Measurements from ENCODE around the gene ZNF20. TPM values are rescaled to one million over a fixed set of nuclear protein-coding genes. Genes with fewer than 3 reads are reported as not detected.

Gene ZNF20
- 2.8 and 3.5 TPM in 2 replicates for total RNA-seq

DNA sequence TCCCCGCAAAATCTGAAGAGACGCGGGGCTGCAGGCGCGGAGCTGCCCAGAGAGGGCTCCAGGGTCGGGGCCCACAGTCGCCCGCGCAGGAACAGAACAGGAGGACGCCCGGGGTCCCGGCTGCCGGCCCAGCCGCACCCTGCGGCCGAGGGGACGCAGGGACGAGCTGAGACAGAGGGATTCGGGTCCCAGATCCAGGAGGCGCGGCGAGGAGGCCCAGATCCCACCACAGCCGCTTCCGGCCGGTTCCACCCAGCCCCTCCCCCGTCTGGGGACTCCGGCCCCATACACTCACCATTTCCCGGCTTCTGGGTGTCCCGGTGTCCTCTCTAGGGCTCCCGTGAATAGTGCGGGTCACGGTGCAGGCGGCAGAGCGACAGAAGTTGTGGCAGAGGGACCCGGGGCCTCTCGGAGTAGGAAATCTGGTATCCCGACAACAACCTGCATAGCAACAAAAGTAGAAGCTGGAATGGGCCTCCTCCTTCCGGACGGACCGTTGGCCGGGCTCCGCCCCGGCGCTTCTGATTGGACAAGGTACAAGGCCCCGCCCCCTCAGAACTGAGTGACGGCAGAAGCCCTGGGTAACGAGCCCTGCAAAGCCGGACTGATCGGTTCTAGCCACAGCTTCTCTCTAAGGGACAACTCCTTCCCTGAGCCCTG is at the start of gene ZNF20:
Gene ZNF20 (minus strand): TSS at position 466 of the 660 bp plus-strand sequence. CDS start 168 bp downstream, at position 298.
- intact Hi-C loops (cut with micrococcal nuclease): loop anchor here (1.0 kb wide), 7 partner anchors 22 to 326 kb away; partner anchors contain the start of genes ZNF440, ZNF443 and ZNF563
- DNase-seq (ENCODE audit: low spot score): peak; percentile 86
- Mint-ChIP-seq H3K27me3 (ENCODE audit: insufficient read depth) (no peaks in the 10 kb centered on the region), H3K4me1 (ENCODE audit: low read depth) (peaks cover 34% of the 10 kb centered on the region), H3K27ac (peak within 1 kb of the TSS; percentile 80), H3K9me3 (peaks cover 19% of the 10 kb centered on the region), H3K36me3 (ENCODE audit: low read depth) (peaks cover 25% of the 10 kb centered on the region), H3K4me3 (peak within 1 kb of the TSS; percentile 93)

DNA sequence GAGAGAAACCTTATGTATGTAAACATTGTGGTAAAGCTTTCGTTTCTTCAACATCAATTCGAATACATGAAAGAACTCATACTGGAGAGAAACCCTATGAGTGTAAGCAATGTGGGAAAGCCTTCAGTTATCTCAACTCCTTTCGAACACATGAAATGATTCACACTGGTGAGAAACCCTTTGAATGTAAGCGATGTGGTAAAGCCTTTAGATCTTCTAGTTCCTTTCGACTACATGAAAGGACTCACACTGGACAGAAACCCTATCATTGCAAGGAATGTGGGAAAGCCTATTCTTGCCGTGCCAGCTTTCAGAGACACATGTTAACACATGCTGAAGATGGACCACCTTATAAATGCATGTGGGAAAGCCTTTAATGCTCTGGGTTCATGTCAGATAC is 47.5 kb upstream of the ZNF20 start:
- Mint-ChIP-seq H3K27me3 (ENCODE audit: insufficient read depth) (no peaks in the 10 kb centered on the region), H3K27ac (no peak overlapping the region), H3K4me3 (no peak overlapping the region), H3K9me3 (peaks cover 82% of the 10 kb centered on the region), H3K36me3 (ENCODE audit: low read depth) (peaks cover 81% of the 10 kb centered on the region), H3K4me1 (ENCODE audit: low read depth) (no peaks in the 10 kb centered on the region)
- intact Hi-C loops (cut with micrococcal nuclease): no loop called here
- DNase-seq (ENCODE audit: low spot score): no peak

DNA sequence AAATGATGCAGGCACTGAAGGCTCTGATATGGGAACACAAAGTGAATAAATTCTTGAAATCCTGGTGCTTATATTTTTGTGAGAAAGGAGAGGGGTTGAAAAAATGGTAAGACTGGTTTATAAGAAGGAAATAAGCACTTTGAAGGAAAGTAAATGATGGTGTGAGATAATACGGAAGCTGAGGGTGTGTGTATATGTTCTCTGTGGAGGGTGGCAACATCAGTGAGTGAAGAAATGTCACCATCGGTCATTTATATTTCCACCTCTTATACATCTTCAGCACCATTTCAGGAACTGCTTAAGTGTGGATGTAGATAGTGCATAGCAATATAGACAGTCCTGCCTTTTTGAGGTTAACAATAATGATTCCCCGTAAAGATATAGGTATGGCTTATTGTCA is 40.2 kb upstream of the ZNF20 start:
- intact Hi-C loops (cut with micrococcal nuclease): no loop called here
- peaks cover 72% of the 10 kb centered on the region for H3K9me3 Mint-ChIP-seq

DNA sequence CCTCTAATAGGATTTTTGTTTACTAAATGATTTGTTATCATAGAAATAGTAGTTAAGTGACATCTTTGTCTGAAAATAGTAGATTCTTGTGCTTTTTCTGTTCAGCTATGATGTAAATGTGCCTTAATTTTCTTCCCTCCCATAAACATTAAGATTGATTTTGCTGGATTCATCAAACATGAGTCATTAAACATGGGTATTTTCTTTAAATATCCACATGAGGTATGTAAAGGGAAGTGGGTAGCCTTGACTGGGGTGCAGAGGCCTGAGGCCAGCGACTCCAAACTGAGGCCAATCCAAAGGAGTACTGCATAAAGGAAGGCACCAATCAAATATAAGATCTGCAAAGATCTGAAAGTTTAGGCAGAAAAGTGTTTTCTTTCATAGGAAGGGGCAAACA is 26.5 kb upstream of the ZNF20 start:
- H3K27ac Mint-ChIP-seq: no peak overlapping the region
- peaks cover 45% of the 10 kb centered on the region for H3K36me3 Mint-ChIP-seq (ENCODE audit: low read depth)
- H3K4me3 Mint-ChIP-seq: no peak overlapping the region
- intact Hi-C loops (cut with micrococcal nuclease): loop anchor here (1.0 kb wide), 1 partner anchor 27 kb away; no protein-coding TSS in a partner anchor
- H3K4me1 Mint-ChIP-seq (ENCODE audit: low read depth): peaks cover 33% of the 10 kb centered on the region
- no peak for DNase-seq (ENCODE audit: low spot score)
- no peaks in the 10 kb centered on the region for H3K27me3 Mint-ChIP-seq (ENCODE audit: insufficient read depth)
- peaks cover 9% of the 10 kb centered on the region for H3K9me3 Mint-ChIP-seq

More for the DNA sequence above, 40.2 kb upstream of the ZNF20 start:
- no peak overlapping the region for H3K27ac Mint-ChIP-seq
- H3K36me3 Mint-ChIP-seq (ENCODE audit: low read depth): peaks cover 65% of the 10 kb centered on the region
- no peaks in the 10 kb centered on the region for H3K27me3 Mint-ChIP-seq (ENCODE audit: insufficient read depth)
- no peak overlapping the region for H3K4me3 Mint-ChIP-seq
- no peak for DNase-seq (ENCODE audit: low spot score)
- H3K4me1 Mint-ChIP-seq (ENCODE audit: low read depth): no peaks in the 10 kb centered on the region

DNA sequence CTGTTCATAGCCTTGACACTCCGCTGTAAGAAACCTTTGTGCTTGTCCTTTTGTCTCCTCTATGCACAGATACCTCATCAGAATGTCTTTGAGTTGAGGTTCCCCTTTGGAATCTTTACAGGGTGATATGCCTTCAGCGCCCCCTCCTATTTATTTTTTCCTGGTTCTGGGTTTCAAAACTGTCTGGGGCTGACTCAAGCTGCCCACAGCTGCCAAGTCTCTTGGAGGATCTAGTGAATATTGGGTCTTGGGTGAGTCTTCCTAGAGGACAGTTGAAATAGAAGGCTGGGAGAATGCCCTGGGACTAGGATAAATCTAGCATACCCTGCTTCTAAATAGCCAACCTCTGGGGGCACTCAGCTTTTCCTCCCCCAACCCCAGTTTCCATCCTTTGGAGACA is 23.7 kb upstream of the ZNF20 start:
- Mint-ChIP-seq H3K4me1 (ENCODE audit: low read depth) (peaks cover 28% of the 10 kb centered on the region), H3K27me3 (ENCODE audit: insufficient read depth) (no peaks in the 10 kb centered on the region), H3K36me3 (ENCODE audit: low read depth) (peaks cover 28% of the 10 kb centered on the region), H3K4me3 (peak overlapping the region; percentile 94), H3K9me3 (peaks cover 4% of the 10 kb centered on the region), H3K27ac (peak overlapping the region; percentile 93)
- intact Hi-C loops (cut with micrococcal nuclease): loop anchor here (1.0 to 5.0 kb wide), 7 partner anchors 9 to 503 kb away; partner anchors contain the start of genes MAN2B1, WDR83, ZNF564 and ZNF700
- DNase-seq (ENCODE audit: low spot score): no peak

DNA sequence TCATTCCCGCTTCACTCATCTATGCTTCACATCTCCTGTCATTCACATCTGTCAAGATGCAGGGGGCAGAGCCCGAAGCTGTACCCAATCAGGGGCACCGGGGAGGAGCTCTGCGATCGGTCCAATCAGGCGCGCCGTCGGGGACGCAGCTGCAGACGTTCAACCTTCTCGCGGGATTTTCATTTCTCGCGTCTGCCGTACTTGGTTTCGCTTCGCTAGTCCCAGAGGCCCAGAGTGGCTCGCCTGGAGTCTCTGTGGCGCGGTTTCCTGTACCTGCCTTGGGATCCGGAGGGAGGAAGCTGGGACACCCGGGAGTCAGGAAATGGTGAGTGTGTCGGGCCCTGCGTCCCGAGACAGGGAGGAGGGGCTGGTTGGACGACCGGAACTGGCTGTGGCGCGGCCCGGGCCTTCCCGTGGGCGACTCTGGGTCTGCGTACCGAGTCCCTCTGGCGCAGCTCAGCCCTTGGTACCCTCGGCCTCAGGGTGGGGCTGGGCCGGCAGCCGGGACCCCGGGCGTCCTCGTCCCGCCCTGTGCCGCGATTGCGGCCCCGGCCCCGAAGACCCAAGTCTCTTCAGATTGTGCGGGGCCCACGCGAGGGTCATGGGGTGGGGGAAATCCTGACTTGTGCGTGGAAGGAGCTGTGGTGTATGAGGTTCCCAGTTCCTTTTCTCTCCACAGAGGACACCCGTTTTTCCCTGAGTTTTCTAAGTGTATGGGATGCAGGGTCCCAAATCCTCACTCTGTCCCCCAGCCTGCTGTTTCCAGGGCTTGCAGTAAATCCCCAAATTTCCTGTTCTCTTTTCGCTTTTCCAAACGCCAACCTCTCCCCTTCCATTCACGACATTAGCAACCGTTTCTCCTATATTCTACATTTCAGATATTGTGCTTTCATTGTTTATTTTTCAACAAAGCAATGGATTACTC is 23.0 kb upstream of the ZNF20 start, which contains the start of gene ZNF136:
Gene ZNF136 (plus strand): TSS at position 215 of the 925 bp plus-strand sequence. CDS start 108 bp downstream, at position 323.
- peak within 1 kb of the TSS; percentile 93 for H3K27ac Mint-ChIP-seq

DNA sequence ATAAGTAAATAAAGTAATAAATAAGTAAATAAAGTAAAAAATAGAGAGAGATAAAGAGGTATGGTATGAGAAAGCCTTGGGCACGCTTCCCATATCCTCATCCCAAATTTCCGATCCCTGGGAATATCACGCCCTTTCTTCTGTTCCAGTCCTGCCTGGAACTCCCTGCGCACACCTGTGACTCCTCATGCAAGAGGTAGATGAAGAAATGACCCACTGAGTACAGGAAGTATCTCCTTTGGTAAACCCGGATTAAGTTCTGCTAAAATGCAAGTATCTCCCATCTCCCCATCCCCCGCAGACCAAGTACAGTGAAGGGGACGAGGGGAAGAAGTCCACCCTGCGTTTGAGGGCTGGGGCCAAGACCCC is 22.3 kb upstream of the ZNF20 start:
- Mint-ChIP-seq H3K4me3 (peak overlapping the region; percentile 93), H3K27ac (peak overlapping the region; percentile 93), H3K36me3 (ENCODE audit: low read depth) (peaks cover 20% of the 10 kb centered on the region), H3K4me1 (ENCODE audit: low read depth) (peaks cover 28% of the 10 kb centered on the region), H3K9me3 (peaks cover 4% of the 10 kb centered on the region), H3K27me3 (ENCODE audit: insufficient read depth) (no peaks in the 10 kb centered on the region)
- DNase-seq (ENCODE audit: low spot score): no peak
- intact Hi-C loops (cut with micrococcal nuclease): loop anchor here (1.0 to 5.0 kb wide), 10 partner anchors 22 to 505 kb away; partner anchors contain the start of genes MAN2B1, WDR83, ZNF20 and ZNF44

More for the DNA sequence above, 23.0 kb upstream of the ZNF20 start, which contains the start of gene ZNF136:
- intact Hi-C loops (cut with micrococcal nuclease): loop anchor here (1.0 to 5.0 kb wide), 12 partner anchors 8 to 504 kb away; partner anchors contain the start of genes MAN2B1, WDR83, ZNF20 and ZNF44
- Mint-ChIP-seq H3K4me1 (ENCODE audit: low read depth) (peaks cover 28% of the 10 kb centered on the region), H3K36me3 (ENCODE audit: low read depth) (peaks cover 23% of the 10 kb centered on the region), H3K9me3 (peaks cover 4% of the 10 kb centered on the region), H3K4me3 (peak within 1 kb of the TSS; percentile 94), H3K27me3 (ENCODE audit: insufficient read depth) (no peaks in the 10 kb centered on the region)
- DNase-seq (ENCODE audit: low spot score): peak; percentile 90

DNA sequence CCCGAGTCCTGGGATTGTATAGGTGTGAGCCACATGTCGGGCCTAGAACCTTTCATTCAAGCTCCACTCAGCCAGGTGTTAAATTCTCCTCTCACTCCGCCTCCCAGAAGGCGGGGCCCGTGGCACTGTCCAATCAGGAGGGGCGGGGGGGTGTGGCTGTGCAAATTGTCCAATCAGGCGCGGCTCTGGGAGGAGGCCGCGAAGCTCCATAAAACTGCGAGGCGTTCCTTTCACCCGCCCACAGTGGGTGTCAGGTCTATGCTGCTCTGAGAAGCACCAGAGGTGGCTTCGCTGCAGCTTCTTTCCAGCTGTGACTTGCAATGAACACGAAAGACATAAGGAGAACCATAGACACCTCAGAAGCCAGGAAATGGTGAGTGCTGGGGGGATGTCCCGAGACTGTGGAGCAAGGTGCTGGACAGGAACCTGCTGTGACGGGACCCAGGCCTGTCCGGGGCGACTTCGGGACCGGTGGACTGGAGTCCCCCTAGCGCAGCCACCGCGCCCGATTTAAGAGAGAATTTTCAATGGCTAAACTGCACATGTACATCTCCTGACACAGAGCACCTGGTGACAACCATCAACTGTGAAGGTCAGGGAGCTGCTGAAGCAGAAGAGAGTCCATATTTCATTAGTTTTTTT is 19.7 kb upstream of the ZNF20 start:
- Mint-ChIP-seq H3K27ac (no peak overlapping the region), H3K36me3 (ENCODE audit: low read depth) (peaks cover 7% of the 10 kb centered on the region), H3K4me1 (ENCODE audit: low read depth) (peaks cover 24% of the 10 kb centered on the region), H3K27me3 (ENCODE audit: insufficient read depth) (peaks cover 4% of the 10 kb centered on the region), H3K9me3 (no peaks in the 10 kb centered on the region), H3K4me3 (no peak overlapping the region)
- DNase-seq (ENCODE audit: low spot score): no peak
- intact Hi-C loops (cut with micrococcal nuclease): loop anchor here (5.0 kb wide), 4 partner anchors 173 to 507 kb away; partner anchors contain the start of genes MAN2B1, WDR83, ZNF491 and ZNF564

DNA sequence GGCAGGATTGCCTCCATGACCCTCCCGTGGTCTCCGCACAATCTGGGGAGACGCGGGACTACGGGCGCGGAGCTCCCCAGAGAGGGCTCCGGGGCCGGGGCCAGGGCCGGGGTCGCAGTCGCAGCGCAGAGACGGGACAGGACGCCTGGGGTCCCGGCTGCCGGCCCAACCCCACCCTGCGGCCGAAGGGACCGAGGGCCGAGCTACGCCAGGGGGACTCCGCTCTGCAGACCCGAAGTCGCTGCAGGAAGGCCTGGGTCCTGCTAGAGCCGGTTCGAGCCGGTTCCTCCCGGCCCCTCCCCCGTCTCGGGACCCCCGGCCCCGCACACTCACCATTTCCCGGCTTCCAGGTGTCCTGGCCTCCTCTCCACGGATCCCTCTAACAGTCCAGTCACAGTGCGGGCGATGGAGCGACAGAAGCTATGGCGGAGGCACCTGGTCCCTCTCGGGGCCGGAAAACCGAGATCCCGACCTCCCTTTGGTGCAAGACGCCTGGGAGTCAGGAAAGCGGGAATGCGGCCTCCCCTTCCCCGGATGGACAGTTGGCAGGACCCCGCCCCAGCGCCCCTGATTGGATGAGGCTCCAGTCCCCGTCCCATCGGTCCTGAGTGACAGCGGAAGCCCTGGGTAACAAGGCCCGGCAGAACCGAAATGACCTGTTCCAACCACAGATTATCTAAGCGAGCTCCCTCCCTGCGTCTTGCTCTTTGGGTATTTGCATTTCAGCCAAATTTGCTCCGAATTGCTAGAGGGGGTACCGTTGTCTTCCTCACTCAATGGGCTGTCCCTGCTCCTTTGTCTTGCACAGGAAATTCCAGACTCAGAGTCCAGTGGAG is 16.3 kb upstream of the ZNF20 start, which contains the start of gene ZNF625:
Gene ZNF625 (minus strand): TSS at position 512 of the 836 bp plus-strand sequence. CDS start 176 bp downstream, at position 336.
- intact Hi-C loops (cut with micrococcal nuclease): loop anchor here (5.0 kb wide), 1 partner anchor 359 kb away; the partner anchor contains the start of gene ZNF491
- Mint-ChIP-seq H3K9me3 (no peaks in the 10 kb centered on the region), H3K36me3 (ENCODE audit: low read depth) (peaks cover 9% of the 10 kb centered on the region), H3K4me1 (ENCODE audit: low read depth) (peaks cover 10% of the 10 kb centered on the region), H3K27ac (peak within 1 kb of the TSS; percentile 65), H3K27me3 (ENCODE audit: insufficient read depth) (peaks cover 4% of the 10 kb centered on the region), H3K4me3 (peak within 1 kb of the TSS; percentile 90)
- DNase-seq (ENCODE audit: low spot score): peak; percentile 37

DNA sequence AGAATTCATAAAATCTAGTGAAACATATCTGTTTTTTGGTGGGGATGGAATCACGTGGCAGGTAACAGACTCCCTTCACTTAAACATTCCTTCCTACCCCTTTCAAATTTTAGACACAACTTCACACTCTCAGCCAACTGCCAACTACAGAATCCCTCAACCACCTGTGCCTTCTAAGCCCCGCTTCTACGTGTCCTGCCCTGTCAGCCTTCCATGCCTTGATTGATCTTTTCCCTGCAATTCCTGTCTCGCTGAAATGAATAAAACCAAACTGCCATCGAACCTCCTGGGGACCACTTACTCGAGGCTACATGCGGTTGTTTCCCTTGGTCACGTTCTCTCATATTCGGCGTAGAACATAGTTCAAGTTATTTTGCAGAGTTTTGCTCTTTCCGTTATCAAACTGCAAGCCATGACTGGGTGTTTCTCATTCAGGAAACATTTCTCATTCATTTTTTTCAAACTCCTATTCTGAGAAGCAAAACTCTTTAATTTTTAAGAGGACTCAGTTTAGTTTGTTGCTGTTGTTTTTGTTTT is 15.2 kb upstream of the ZNF20 start:
- peaks cover 6% of the 10 kb centered on the region for H3K9me3 Mint-ChIP-seq
- no peak for DNase-seq (ENCODE audit: low spot score)
- intact Hi-C loops (cut with micrococcal nuclease): loop anchor here (1.0 to 5.0 kb wide), 2 partner anchors 8 to 358 kb away; partner anchors contain the start of genes ZNF136 and ZNF491
- H3K4me3 Mint-ChIP-seq: peak overlapping the region; percentile 50
- no peak overlapping the region for H3K27ac Mint-ChIP-seq
- peaks cover 4% of the 10 kb centered on the region for H3K27me3 Mint-ChIP-seq (ENCODE audit: insufficient read depth)
- H3K36me3 Mint-ChIP-seq (ENCODE audit: low read depth): peaks cover 10% of the 10 kb centered on the region
- H3K4me1 Mint-ChIP-seq (ENCODE audit: low read depth): peaks cover 10% of the 10 kb centered on the region

DNA sequence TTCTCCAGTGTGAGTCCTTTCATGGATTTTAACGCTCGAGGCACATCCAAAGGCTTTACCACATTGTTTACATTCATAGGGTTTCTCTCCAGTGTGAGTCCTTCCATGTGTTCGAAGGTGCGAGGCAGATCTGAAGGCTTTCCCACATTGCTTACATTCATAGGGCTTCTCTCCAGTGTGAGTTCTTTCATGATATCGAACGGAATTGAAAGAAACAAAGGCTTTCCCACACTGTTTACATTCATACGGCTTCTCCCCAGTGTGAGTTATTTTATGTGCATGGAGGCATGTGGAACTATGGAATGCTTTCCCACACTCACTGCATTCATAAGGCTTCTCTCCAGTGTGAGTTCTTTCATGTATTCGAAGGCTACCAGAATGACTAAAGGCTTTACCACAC is 5.2 kb upstream of the ZNF20 start:
- Mint-ChIP-seq H3K9me3 (peaks cover 31% of the 10 kb centered on the region), H3K4me3 (no peak overlapping the region), H3K4me1 (ENCODE audit: low read depth) (peaks cover 11% of the 10 kb centered on the region), H3K36me3 (ENCODE audit: low read depth) (peaks cover 25% of the 10 kb centered on the region), H3K27ac (no peak overlapping the region), H3K27me3 (ENCODE audit: insufficient read depth) (no peaks in the 10 kb centered on the region)
- intact Hi-C loops (cut with micrococcal nuclease): no loop called here
- no peak for DNase-seq (ENCODE audit: low spot score)
